Skin epidermis (tissue), 12 donors: ENCODE data around the gene ASB2.

Experiments
- H3K27ac ChIP-seq, 21 experiments: fragments of 200-600 bp; sonication (generic) in 11 of 21; one replicate each; pipeline ENCODE4 v1.5.0; 2020; ENCODE audit warnings: mild to moderate bottlenecking in 3 of 21, inconsistent platforms in 2 of 21, moderate library complexity in 2 of 21
- H3K4me3 ChIP-seq, 7 experiments: fragments of 200-600 bp; sonication (generic) in 2 of 7; one replicate each; pipeline ENCODE4 v1.5.0; 2020; ENCODE audit warnings: inconsistent platforms in 2 of 7, mild to moderate bottlenecking in 2 of 7, moderate library complexity in 1 of 7

ASB2 gene

GRCh38 chr14:93895023-93895604 lies 81.3 kb downstream of the ASB2 start:
- Histone ChIP-seq H3K4me3 (no peak overlapping the region), H3K27ac (no peak overlapping the region)

GRCh38 chr14:93893661-93894261 lies 82.6 kb downstream of the ASB2 start:
- peak overlapping the region in 1 of 21 experiments; percentile 2 for H3K27ac ChIP-seq
- H3K4me3 ChIP-seq, result no peak overlapping the region

- H3K27ac ChIP-seq, result peak overlapping the region in 1 of 21 experiments; percentile 2
- no peak overlapping the region for H3K4me3 ChIP-seq
These were observed 83.3 kb downstream of the ASB2 start for GRCh38 chr14:93892923-93893558.

- Histone ChIP-seq H3K4me3 (no peak overlapping the region), H3K27ac (no peak overlapping the region)
These were observed 83.9 kb downstream of the ASB2 start for GRCh38 chr14:93892505-93892839.

GRCh38 chr14:93891756-93892504 lies 84.4 kb downstream of the ASB2 start:
- Histone ChIP-seq H3K4me3 (no peak overlapping the region), H3K27ac (no peak overlapping the region)

- Histone ChIP-seq H3K4me3 (no peak overlapping the region), H3K27ac (no peak overlapping the region)
These were observed 86.5 kb downstream of the ASB2 start for GRCh38 chr14:93889739-93890483.

GRCh38 chr14:93888995-93889394 lies 87.4 kb downstream of the ASB2 start:
- H3K27ac ChIP-seq, result no peak overlapping the region
- no peak overlapping the region for H3K4me3 ChIP-seq

GRCh38 chr14:93884950-93885349 lies 91.4 kb downstream of the ASB2 start:
- no peak overlapping the region for H3K4me3 ChIP-seq

More at GRCh38 chr14:93884950-93885349, 91.4 kb downstream of the ASB2 start:
- no peak overlapping the region for H3K27ac ChIP-seq
